ENCODE measurements around the gene SORL1.

Gene SORL1

DNA sequence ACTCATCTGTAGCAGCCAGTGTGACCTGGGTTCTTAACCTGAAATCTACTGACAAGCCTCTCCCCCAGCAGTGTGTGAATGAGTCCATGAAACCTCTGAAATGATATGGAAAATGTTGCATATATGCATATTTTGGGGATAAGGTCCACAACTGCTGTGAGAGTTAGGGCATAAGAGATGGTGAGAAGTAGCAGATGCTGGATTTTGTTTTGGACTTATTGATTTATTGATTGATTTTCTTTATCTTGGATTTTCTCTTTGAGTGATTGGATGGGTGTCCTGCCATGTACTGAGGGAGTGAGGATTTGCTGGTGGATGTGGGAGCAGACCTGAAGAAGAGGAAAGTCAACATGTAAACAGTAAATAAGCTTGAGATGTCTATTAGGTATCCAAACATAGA is 212.0 kb downstream of the SORL1 start:
- TF ChIP-seq, protein P1, sequence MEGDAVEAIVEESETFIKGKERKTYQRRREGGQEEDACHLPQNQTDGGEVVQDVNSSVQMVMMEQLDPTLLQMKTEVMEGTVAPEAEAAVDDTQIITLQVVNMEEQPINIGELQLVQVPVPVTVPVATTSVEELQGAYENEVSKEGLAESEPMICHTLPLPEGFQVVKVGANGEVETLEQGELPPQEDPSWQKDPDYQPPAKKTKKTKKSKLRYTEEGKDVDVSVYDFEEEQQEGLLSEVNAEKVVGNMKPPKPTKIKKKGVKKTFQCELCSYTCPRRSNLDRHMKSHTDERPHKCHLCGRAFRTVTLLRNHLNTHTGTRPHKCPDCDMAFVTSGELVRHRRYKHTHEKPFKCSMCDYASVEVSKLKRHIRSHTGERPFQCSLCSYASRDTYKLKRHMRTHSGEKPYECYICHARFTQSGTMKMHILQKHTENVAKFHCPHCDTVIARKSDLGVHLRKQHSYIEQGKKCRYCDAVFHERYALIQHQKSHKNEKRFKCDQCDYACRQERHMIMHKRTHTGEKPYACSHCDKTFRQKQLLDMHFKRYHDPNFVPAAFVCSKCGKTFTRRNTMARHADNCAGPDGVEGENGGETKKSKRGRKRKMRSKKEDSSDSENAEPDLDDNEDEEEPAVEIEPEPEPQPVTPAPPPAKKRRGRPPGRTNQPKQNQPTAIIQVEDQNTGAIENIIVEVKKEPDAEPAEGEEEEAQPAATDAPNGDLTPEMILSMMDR (IDR thresholded peaks at IDR 0.05; ENCODE audit: low read depth, low read length, missing control alignments) = no peak
- in situ Hi-C loops (cut with HindIII; ENCODE audit: low pct_ligation_motif_present, low sequenced_read_pairs) = no loop called here
- no peak overlapping the region for H3K27ac ChIP-seq

DNA sequence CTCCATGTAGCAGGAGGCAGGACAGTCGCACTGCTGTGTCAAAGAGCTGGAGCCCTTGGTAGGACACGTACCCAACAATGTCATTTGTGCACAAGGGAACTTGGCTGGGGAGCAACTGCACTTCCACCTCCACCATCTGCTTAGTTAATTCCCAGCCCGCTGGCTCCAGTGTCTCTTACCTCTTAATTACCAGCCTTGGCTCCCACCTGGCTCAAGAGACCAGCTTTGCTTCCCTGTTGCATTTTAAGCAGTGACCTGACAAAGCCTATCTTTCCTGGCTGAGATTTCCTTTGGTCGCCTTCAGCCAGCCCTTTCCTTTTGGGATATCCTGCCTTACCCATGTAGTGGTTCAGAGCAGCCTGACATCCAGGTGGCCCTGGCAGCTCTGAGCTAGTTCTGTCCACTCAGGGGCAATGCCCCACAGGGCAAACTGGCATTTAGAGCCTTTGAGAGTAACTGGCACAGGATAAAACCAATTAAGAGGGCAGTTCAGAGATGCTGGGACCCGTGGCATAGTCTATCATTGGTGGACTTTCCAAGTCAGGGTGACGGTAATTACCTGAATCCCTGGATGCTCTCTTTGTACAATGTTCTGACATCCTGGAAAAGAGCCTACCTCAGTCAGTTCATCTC is 213.2 kb downstream of the SORL1 start:
- Histone ChIP-seq H3K27ac (no peak overlapping the region), H3K36me3 (replicated peaks) (no peaks in the 10 kb centered on the region), H3K4me3 (ENCODE audit: low read depth, low read length) (no peak overlapping the region), H3K27me3 (replicated peaks) (no peaks in the 10 kb centered on the region)
- no peak for DNase-seq
- in situ Hi-C loops (cut with HindIII; ENCODE audit: low pct_ligation_motif_present, low sequenced_read_pairs) = no loop called here
- TF ChIP-seq, protein P1 (IDR thresholded peaks at IDR 0.05; ENCODE audit: low read depth, low read length, missing control alignments) = no peak

More for the DNA sequence above, 212.0 kb downstream of the SORL1 start:
- no peaks in the 10 kb centered on the region for H3K27me3 ChIP-seq (replicated peaks)
- DNase-seq = no peak
- H3K4me3 ChIP-seq (ENCODE audit: low read depth, low read length) = no peak overlapping the region
- no peaks in the 10 kb centered on the region for H3K36me3 ChIP-seq (replicated peaks)

DNA sequence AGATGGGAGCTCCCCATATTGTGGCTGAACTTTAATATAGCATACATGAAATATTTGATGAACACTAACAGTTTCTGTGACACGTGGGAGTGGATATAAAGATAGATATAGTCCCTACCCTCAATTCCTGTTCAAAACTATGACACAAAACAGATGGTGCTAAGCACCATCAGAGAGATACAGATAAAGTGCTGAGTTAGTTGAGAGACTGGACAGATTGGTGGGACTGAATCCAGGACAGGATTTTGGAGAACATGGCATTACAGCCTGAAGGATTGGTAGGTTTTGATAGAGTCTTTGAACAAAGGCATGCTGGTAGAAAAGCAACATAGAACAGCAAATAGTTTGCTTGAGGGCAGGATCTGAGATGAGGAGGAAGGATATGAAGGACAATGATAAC is 215.7 kb downstream of the SORL1 start:
- Histone ChIP-seq H3K4me3 (ENCODE audit: low read depth, low read length) (no peak overlapping the region), H3K36me3 (replicated peaks) (no peaks in the 10 kb centered on the region), H3K27ac (no peak overlapping the region), H3K27me3 (replicated peaks) (no peaks in the 10 kb centered on the region)
- in situ Hi-C loops (cut with HindIII; ENCODE audit: low pct_ligation_motif_present, low sequenced_read_pairs) = no loop called here
- TF ChIP-seq, protein P1 (IDR thresholded peaks at IDR 0.05; ENCODE audit: low read depth, low read length, missing control alignments) = no peak
- no peak for DNase-seq

DNA sequence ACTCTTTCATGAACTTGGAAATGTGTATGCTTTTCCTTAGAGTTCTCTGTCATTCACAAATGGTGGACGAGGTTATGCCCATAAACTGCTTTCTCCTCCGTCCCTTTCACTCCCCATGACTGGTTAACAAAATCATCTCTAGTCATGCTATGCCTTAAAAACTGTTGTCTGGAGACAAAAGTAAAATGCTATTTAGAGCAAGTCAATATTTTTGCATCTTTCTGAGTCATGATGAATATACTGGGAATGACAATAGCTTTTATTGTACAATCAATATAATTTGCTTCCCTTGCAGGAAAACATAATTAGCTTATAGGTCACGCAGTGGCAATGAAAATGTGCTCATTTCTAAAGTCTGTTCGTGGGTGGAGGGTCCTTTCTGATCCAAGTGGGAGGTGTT is 217.3 kb downstream of the SORL1 start:
- no peak overlapping the region for H3K4me3 ChIP-seq (ENCODE audit: low read depth, low read length)
- in situ Hi-C loops (cut with HindIII; ENCODE audit: low pct_ligation_motif_present, low sequenced_read_pairs) = no loop called here
- no peaks in the 10 kb centered on the region for H3K27me3 ChIP-seq (replicated peaks)
- DNase-seq = no peak
- TF ChIP-seq, protein P1 (IDR thresholded peaks at IDR 0.05; ENCODE audit: low read depth, low read length, missing control alignments) = no peak
- H3K36me3 ChIP-seq (replicated peaks) = no peaks in the 10 kb centered on the region
- H3K27ac ChIP-seq = no peak overlapping the region

DNA sequence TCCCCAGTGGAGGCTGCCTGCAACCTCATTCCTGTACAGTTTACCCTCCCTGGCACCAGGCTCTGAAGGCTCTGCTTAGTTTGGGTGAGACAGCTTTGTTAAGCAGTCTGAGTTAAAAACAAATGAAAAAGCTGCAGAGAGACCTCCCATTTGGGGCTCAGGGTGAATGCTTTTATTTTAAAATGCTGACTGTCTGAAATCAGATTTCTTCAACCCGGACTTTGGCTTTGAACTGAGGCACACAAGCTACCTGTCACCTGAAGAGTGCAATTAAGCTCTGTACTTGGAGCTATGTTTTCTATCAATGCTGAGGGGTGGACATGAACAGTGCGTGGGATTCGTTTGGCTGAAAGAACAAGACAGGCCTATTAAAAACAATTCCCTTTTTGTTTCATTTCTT is 218.2 kb downstream of the SORL1 start:
- TF ChIP-seq, protein P1 (IDR thresholded peaks at IDR 0.05; ENCODE audit: low read depth, low read length, missing control alignments) = no peak
- in situ Hi-C loops (cut with HindIII; ENCODE audit: low pct_ligation_motif_present, low sequenced_read_pairs) = no loop called here
- Histone ChIP-seq H3K4me3 (ENCODE audit: low read depth, low read length) (no peak overlapping the region), H3K27me3 (replicated peaks) (no peaks in the 10 kb centered on the region), H3K27ac (no peak overlapping the region), H3K36me3 (replicated peaks) (no peaks in the 10 kb centered on the region)
- DNase-seq = no peak

DNA sequence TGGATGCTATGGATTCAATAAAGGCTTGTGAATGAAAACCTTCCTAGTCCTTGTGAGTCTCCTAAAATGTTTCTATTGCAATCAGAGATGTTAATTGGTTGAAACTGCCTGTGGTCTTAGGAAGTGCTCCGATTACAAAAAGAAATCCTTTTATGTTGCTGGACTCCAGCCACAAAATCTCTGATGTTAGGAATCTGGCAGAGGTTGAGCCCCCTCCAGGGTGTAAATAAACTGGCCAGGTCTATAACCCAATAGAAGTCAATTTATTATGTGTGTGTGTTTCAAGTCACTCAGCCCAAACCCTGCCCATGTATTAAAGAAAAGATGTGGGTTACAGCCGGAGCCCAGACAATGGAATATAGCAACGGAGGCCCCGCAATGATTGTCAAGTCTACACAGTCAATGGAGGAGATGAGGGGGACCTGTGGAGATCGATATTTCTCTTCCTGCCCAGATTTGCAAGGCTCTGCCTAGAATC is 218.7 kb downstream of the SORL1 start:
- in situ Hi-C loops (cut with HindIII; ENCODE audit: low pct_ligation_motif_present, low sequenced_read_pairs) = no loop called here
- H3K36me3 ChIP-seq (replicated peaks) = no peaks in the 10 kb centered on the region
- TF ChIP-seq, protein P1 (IDR thresholded peaks at IDR 0.05; ENCODE audit: low read depth, low read length, missing control alignments) = no peak
- no peak overlapping the region for H3K4me3 ChIP-seq (ENCODE audit: low read depth, low read length)
- DNase-seq = no peak
- no peaks in the 10 kb centered on the region for H3K27me3 ChIP-seq (replicated peaks)
- H3K27ac ChIP-seq = no peak overlapping the region

Measured in brain microvascular endothelial cell (primary cell).